Stimulated activated CD4-positive, alpha-beta T cell treated with anti-CD3 and anti-CD28 coated beads, Interleukin-1b, Interleukin-23, amount 100 ng/mL, for 48 hours (primary cell): ENCODE results near the gene PLCB2.

Source experiments
- DNase-seq: peaks from one replicate; pipeline ENCODE4 v3.0.0-alpha.2; 2020

The PLCB2 gene

DNA sequence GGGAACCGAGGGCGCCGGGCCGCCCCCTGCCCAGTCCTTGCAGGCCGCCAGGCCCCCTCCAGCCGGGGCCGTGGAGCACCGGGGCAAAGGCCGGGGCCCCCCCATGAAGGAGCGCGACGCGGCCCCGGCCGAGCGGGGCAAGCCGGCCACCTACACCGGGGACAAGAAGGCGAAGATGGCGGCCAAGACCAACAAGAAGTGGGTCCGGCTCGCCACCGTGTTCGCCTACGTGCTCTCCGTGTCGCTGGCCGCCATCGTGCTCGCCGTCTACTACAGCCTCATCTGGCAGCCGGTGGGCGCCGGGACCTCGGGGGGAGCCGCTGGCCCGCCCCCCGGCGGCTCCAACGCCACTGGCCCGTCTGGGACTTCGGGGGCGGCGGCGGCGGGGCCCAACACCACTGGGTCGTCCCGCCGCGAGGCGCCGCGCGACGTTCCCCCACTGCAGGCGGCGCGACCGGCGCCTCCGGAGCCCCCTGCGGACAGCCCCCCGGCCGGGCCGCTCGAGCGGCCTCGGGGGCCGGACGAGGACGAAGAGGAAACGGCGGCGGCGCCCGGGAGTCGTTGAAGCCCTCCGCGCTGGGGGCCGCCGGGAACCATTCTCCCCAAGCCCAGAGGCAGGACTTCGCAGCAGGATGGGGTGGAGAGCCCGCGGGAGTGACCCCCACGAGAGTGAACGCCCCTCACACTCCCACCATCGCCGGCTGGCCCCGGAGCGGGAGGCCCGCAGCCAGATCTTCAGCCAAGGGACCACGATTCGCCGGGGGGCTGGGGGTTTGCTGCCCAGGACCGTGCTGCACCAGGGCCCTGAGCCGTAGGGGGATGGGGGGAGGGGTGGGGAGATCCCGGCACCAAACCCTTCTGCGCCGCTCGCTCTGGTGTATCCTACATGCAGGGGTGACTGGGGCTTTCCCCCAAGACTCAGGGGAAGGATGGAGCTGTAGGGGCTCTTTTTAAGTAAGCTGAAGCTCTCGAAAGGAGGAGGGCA is 16.5 kb upstream of the PLCB2 start:
- no peak for DNase-seq

GRCh38 chr15:40323239-40323952 is 15.7 kb upstream of the PLCB2 start, which contains the start of gene INAFM2:
INAFM2 (plus strand) TSS chr15:40323692; CDS start chr15:40324056, 364 bp downstream.
- peak; percentile 87 for DNase-seq

GRCh38 chr15:40322531-40323238 is 14.9 kb upstream of the PLCB2 start:
- DNase-seq, result no peak

GRCh38 chr15:40320931-40321371 is 13.2 kb upstream of the PLCB2 start:
- DNase-seq, result peak; percentile 55

DNA sequence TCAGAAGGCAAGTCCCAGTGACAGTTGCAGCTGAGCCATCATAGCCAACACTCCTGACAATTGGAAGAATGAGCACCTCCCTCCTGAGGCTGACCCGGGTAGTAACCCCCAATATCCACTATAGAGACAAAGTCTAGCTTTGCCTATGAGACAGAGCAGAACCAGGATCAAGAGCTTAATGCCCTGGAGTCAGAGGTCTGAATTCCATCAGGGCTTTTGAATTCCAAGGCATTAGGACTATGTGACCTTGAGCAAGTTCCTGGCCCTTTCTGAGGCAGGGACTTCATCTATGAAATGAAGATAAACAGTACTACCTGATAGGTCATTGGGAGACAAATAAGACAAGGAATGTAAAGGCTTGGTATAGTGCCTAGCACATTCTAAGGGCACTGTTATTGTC is 12.7 kb upstream of the PLCB2 start:
- DNase-seq, result no peak

DNA sequence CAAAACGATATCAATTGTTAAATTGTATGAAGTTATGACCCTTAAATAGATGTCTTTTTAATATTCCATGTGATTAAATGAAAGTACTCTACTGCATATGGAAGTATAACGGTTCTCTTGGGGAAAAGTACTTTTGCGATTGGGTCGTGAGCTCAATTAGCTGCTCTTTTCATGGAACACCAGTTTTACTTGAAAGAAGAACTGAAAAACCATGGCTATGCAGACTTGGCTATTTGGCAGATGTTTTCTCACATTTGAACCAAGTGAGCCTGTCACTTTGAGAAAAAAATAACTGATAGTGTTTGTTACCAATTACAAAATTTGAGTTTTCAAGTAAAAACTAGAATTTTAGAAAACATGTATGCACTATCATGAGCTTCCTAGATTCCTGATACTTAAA is 9.8 kb upstream of the PLCB2 start:
- DNase-seq, result no peak

GRCh38 chr15:40316931-40317330 is 9.2 kb upstream of the PLCB2 start:
- DNase-seq, result no peak

DNA sequence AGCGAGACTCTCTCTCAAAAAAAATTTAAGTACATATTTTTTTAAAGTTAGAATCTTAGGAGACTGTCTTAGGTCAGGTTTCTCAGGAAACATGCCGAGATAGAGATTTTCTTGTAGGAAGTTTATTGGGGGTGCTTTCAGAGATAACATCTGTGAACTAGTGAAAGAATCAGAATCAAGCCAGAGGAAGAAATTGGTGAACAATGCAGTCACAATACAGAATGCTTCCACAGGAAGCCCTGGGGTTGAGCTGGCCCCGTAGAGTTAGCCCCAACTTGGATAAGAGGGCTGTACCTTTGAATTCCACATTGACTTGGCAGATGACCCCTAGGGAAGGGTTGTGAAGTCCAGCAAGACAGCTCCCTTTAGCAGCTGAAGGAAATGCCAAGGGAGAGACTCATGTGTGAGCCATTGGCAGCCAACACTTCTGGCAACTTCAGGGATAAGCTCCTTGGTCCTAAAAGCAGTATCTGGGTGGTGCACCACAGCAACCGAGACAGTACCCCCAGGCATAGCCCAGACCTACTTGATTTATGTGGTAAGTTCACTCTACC is 7.1 kb upstream of the PLCB2 start:
- DNase-seq, result no peak

- DNase-seq, result no peak
These were observed 6.0 kb upstream of the PLCB2 start for GRCh38 chr15:40313531-40314398.

- no peak for DNase-seq
These were observed 4.8 kb upstream of the PLCB2 start for GRCh38 chr15:40312370-40313158.

- no peak for DNase-seq
These were observed 3.3 kb upstream of the PLCB2 start for GRCh38 chr15:40310993-40311392.

DNA sequence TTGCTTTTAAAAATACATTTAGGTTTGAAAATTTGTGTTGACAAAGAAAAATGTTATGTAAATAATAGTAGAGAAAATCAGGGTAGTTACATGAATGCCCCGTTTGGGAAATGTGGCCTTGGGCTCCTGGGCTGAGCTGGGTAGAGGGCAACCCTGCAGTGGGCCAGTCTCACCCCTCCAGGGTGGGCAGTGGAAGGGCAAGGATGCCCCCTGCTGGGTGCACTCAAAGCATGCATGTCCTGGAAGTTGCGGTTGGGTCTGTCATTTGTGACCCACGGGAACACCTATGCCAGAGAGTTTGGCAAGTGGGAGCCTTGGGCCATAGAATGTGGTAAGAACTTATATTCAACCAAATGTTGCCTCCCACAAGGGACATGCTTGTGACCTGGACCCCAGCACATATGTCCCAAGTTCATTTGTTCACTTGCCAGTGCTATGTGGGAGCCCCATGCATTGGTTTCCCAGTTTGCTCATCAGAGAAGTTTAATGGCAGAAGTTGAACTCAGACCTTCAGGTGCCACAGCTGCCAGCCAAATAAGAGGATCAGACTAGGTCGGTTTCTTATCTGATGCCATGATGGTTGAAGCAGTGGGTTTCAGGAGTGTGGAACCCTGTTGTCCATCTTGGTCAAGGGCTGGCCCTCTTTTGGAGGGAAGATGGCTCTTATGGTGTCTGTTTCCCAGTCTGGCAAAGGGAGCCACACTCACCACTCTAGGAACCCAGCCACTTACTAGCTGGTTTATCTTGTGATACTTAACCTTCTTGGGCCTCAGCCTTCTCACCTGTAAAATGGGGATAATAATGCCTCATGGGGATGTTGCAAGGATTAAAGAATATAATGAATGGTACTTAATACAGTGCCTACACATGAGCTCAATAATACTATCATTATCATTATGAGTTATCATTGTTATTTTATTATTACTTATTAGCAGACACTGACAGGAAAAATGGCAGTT is 2.5 kb upstream of the PLCB2 start:
- DNase-seq, result peak; percentile 71

GRCh38 chr15:40309344-40309862 is 1.7 kb upstream of the PLCB2 start:
- no peak for DNase-seq

DNA sequence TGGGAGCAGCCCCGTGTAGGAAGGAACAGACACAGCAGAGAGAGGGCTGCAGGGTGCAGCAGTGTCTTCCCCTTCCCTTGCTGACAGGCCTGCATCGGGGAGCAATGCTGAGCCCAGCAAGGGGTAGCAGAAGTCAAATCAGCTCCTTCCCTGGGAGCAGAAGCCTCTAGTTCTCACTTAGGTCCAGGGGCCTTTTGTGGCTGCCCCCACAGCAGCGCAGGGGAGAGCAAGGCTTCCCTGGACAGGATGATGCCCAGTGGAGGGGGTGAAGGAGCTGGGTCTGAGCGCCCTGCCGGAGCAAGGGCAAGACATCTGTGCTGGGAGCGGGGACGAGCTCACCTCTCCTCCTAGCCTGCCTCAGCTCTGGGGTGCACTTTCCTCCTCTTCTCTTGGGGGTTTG is 827 bp downstream of the PLCB2 start:
- no peak for DNase-seq

GRCh38 chr15:40306371-40306770 is 1.4 kb downstream of the PLCB2 start:
- DNase-seq, result no peak

GRCh38 chr15:40305281-40305680 is 2.5 kb downstream of the PLCB2 start:
- no peak for DNase-seq

DNA sequence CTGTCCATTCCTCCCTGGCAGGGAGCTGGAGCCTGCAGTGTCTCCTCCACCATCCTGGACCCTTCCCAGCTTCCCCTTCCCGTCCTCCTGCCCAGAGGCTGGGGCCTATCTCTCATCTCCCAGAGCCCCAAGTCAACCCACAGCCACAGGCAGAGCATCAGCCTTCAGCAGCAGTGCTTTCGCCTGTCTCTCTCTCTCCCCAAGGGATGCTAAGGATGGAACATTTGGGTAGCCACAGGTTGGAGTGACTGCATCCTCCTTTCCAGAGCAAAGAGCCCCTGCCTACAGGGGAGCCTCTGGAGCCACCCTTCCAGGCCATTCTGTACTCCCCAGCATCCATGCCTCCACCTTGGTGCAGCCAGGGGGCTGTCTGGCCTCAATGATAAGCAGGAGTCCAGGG is 4.2 kb downstream of the PLCB2 start:
- no peak for DNase-seq

- DNase-seq, result no peak
These were observed 4.8 kb downstream of the PLCB2 start for GRCh38 chr15:40302981-40303380.

- DNase-seq, result no peak
These were observed 5.3 kb downstream of the PLCB2 start for GRCh38 chr15:40302288-40302886.
